Measurements from ENCODE around the gene ADAMTS15. TPM values are rescaled to one million over a fixed set of nuclear protein-coding genes. Genes with fewer than 3 reads are reported as not detected.

The ADAMTS15 gene
- total RNA-seq, 2 experiments from 2014 or later = 0.08 to 0.11 TPM

GRCh38 chr11:130464291-130464812 lies 15.9 kb downstream of the ADAMTS15 start:
- no peak overlapping the region for H3K27ac ChIP-seq (ENCODE audit: low read depth in 1 of 2, low read length in 2 of 2)
- ChIA-PET POLR2A (no interaction called here), CTCF (no interaction called here)
- no peaks in the 10 kb centered on the region for H3K36me3 ChIP-seq (ENCODE audit: insufficient read depth, low read length)
- H3K27ac Mint-ChIP-seq = no peak overlapping the region
- no peak for TF ChIP-seq CTCF (IDR thresholded peaks at IDR 0.05)
- H3K4me1 Mint-ChIP-seq (ENCODE audit: low read depth) = no peaks in the 10 kb centered on the region
- no peak for DNase-seq
- H3K9me3 ChIP-seq (ENCODE audit: control insufficient read depth in 1 of 2, insufficient read depth in 1 of 2, low read length in 2 of 2) = no peaks in the 10 kb centered on the region
- H3K9me3 Mint-ChIP-seq = no peaks in the 10 kb centered on the region
- H3K4me3 ChIP-seq (ENCODE audit: low read length) = no peak overlapping the region
- peaks cover 6% of the 10 kb centered on the region for H3K27me3 Mint-ChIP-seq
- no peaks in the 10 kb centered on the region for H3K4me1 ChIP-seq (ENCODE audit: insufficient read depth, low read length)
- H3K27me3 ChIP-seq (ENCODE audit: control insufficient read depth in 1 of 2, insufficient read depth in 2 of 2, low read length in 2 of 2) = no peaks in the 10 kb centered on the region
- ATAC-seq (ENCODE audit: poor library complexity) = no peak
- H3K4me3 Mint-ChIP-seq = no peak overlapping the region
- H3K36me3 Mint-ChIP-seq (ENCODE audit: low read depth) = no peaks in the 10 kb centered on the region
- intact Hi-C loops (cut with DNase I, micrococcal nuclease) = no loop called here

DNA sequence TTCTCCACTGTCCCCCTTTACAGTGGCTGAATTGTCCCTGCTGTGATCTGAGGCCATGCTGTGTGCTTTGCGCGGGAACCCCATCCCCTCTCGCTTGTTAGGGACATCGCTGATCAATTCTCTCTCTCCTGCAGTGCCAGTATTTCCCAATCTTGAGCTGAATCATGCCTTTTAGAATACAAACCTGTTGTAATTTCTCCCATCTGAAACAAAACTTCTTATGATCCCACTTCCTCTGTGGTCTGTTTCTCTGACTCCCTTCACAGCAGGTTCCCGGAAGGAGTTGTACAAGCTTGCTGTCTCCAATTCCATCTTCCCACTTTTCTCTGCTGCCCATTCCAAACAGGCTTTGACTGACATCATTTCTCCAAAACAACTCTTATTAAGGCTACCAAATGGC lies 16.8 kb downstream of the ADAMTS15 start:
- ChIA-PET CTCF (no interaction called here), POLR2A (no interaction called here)
- no peaks in the 10 kb centered on the region for H3K4me1 Mint-ChIP-seq (ENCODE audit: low read depth)
- H3K4me3 Mint-ChIP-seq = no peak overlapping the region
- TF ChIP-seq CTCF (IDR thresholded peaks at IDR 0.05) = no peak
- ATAC-seq (ENCODE audit: poor library complexity) (no peak), DNase-seq (no peak)
- H3K9me3 Mint-ChIP-seq = no peaks in the 10 kb centered on the region
- no peak overlapping the region for H3K27ac ChIP-seq (ENCODE audit: low read depth in 1 of 2, low read length in 2 of 2)
- H3K36me3 ChIP-seq (ENCODE audit: insufficient read depth, low read length) = no peaks in the 10 kb centered on the region
- H3K27me3 ChIP-seq (ENCODE audit: control insufficient read depth in 1 of 2, insufficient read depth in 2 of 2, low read length in 2 of 2) = no peaks in the 10 kb centered on the region
- H3K36me3 Mint-ChIP-seq (ENCODE audit: low read depth) = no peaks in the 10 kb centered on the region
- H3K4me3 ChIP-seq (ENCODE audit: low read length) = no peak overlapping the region
- H3K27ac Mint-ChIP-seq = no peak overlapping the region
- H3K9me3 ChIP-seq (ENCODE audit: control insufficient read depth in 1 of 2, insufficient read depth in 1 of 2, low read length in 2 of 2) = no peaks in the 10 kb centered on the region
- H3K27me3 Mint-ChIP-seq = no peaks in the 10 kb centered on the region
- intact Hi-C loops (cut with DNase I, micrococcal nuclease) = no loop called here
- H3K4me1 ChIP-seq (ENCODE audit: insufficient read depth, low read length) = no peaks in the 10 kb centered on the region

DNA sequence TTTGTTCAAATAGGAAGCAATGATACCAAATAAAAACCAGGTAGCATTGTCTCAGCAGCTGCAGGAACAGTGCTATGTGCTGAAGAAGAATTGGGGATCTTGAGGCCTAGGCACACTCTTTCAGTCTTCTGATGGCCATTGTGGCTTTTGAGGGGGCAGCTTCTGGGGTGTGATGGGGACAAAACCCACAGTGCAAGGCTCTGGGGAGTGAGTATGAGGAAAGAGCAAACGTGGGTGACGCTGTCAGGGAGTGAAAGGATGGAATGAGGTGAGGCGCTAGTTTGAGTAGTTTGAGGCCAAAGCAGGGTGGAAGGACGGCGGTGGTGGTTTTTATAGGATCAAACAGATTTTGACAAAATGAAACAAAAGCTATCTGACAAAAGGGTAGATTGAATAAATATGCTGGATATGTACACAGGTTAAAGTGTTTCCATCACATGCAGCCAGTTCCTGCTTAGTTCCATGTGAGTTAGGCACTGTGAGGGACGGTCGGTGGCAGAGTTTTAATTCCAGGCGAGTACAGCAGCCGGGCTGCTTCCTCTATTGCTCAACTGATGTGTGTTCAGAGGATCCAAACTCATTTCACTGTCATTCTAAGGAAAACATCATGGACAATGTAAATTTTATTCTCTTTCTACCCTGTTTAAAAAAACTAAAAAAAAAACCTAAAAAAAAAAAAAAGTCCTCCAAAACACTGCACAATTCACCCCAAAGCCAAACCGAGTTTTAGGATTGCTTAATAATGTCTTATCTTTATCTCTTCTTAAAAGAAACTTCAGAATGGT lies 18.9 kb downstream of the ADAMTS15 start:
- Mint-ChIP-seq H3K27me3 (no peaks in the 10 kb centered on the region), H3K36me3 (ENCODE audit: low read depth) (no peaks in the 10 kb centered on the region), H3K4me1 (ENCODE audit: low read depth) (no peaks in the 10 kb centered on the region), H3K27ac (no peak overlapping the region), H3K4me3 (no peak overlapping the region), H3K9me3 (no peaks in the 10 kb centered on the region)
- CTCF ChIA-PET = no interaction called here
- Histone ChIP-seq H3K9me3 (ENCODE audit: control insufficient read depth in 1 of 2, insufficient read depth in 1 of 2, low read length in 2 of 2) (no peaks in the 10 kb centered on the region), H3K4me3 (ENCODE audit: low read length) (no peak overlapping the region), H3K36me3 (ENCODE audit: insufficient read depth, low read length) (no peaks in the 10 kb centered on the region), H3K27ac (ENCODE audit: low read depth in 1 of 2, low read length in 2 of 2) (no peak overlapping the region), H3K4me1 (ENCODE audit: insufficient read depth, low read length) (no peaks in the 10 kb centered on the region), H3K27me3 (ENCODE audit: control insufficient read depth in 1 of 2, insufficient read depth in 2 of 2, low read length in 2 of 2) (no peaks in the 10 kb centered on the region)
- no peak for ATAC-seq (ENCODE audit: poor library complexity)
- TF ChIP-seq CTCF (IDR thresholded peaks at IDR 0.05) = no peak
- intact Hi-C loops (cut with DNase I, micrococcal nuclease) = no loop called here
- DNase-seq = no peak
- POLR2A ChIA-PET = no interaction called here
